HepG2 (cell line): ENCODE data around the gene TTC6. TPM values are rescaled to one million over a fixed set of nuclear protein-coding genes. Genes with fewer than 3 reads are reported as not detected.
"Not testable (repeated sequence)": the region's sequence is repeated elsewhere in the genome, so short reads cannot be mapped to it uniquely, and the experiment has no call there.

Source experiments
- ATAC-seq: fragments of 200-7000 bp; cut with Tn5 transposase; 3 replicates; pipeline ENCODE4 v1.9.1; 2020; ENCODE audit warnings: mild to moderate bottlenecking, moderate library complexity
- BruUV-seq: library from RNA; stranded (reverse); fragments of 400-500 nt; replicated peaks from 2 replicates; lab custom pipeline; 2021; lab: Mats Ljungman, UMichigan
- CTCF ChIA-PET: fragments of 300-600 bp; formaldehyde crosslinking; extraction: SDS; loops from one replicate; lab custom pipeline; 2021; ENCODE audit warnings: low total read pairs, inconsistent platforms, low intra/inter-chr PET ratio; lab: Yijun Ruan, JAX
- POLR2A ChIA-PET: fragments of 350-600 bp; sonication (Branson Sonifier 250); formaldehyde crosslinking; loops from one replicate; lab custom pipeline; 2020; ENCODE audit warnings: antibody characterized with exemption, inconsistent platforms; lab: Yijun Ruan, JAX
- DNase-seq: peaks from one replicate; pipeline ENCODE4 v3.0.0-alpha.2; 2015; ENCODE audit warnings: low spot score
- FAIRE-seq: peaks from 3 replicates; lab custom pipeline; 2011; peaks lifted over from hg19 to GRCh38; lab: Jason Lieb, UNC
- H2AFZ ChIP-seq: one replicate; pipeline ENCODE4 v1.6.1; 2011; ENCODE audit warnings: low read length, inconsistent platforms
- H3K27ac ChIP-seq: fragments of 300-600 bp; 3 replicates; pipeline ENCODE4 v1.8.0; 2011; ENCODE audit warnings: mixed run types, mild to moderate bottlenecking, mixed read lengths, low read length, inconsistent platforms; ENCODE audit not compliant: insufficient read depth; ENCODE audit errors: extremely low read length
- H3K27me3 ChIP-seq, 2 experiments: fragments of 200-600 bp in 1 of 2; 2 replicates in 1 of 2; 3 replicates in 1 of 2; pipeline versions ENCODE4 v1.6.0 to v1.8.0; 2011; ENCODE audit warnings: low read length in 2 of 2, mild to moderate bottlenecking in 2 of 2, moderate library complexity in 2 of 2, inconsistent platforms in 1 of 2; ENCODE audit not compliant: insufficient read depth in 2 of 2, control insufficient read depth in 1 of 2
- H3K36me3 ChIP-seq, 2 experiments: fragments of 200-600 bp in 1 of 2; replicated peaks in 1 of 2; 2 replicates in 1 of 2; 3 replicates in 1 of 2; pipeline versions ENCODE4 v1.5.1 to v1.8.0; 2011; ENCODE audit warnings: low read length in 2 of 2, inconsistent platforms in 1 of 2; ENCODE audit not compliant: insufficient read depth in 2 of 2, control insufficient read depth in 1 of 2
- H3K4me1 ChIP-seq: 2 replicates; pipeline ENCODE4 v1.5.1; 2012; ENCODE audit warnings: low read length, inconsistent platforms; ENCODE audit not compliant: insufficient read depth
- H3K4me2 ChIP-seq: 2 replicates; pipeline ENCODE4 v1.6.0; 2011; ENCODE audit warnings: low read depth, low read length, inconsistent platforms
- H3K4me3 ChIP-seq, 3 experiments: fragments of 200-600 bp in 1 of 3; sonication (generic), shearing (Covaris generic) in 1 of 3; replicated peaks in 1 of 3; 2 replicates each; pipeline ENCODE4 v1.5.1; 2011 to 2016; ENCODE audit warnings: low read length in 3 of 3, inconsistent platforms in 2 of 3, low read depth in 2 of 3, mild to moderate bottlenecking in 2 of 3, control low read depth in 1 of 3, mixed read lengths in 1 of 3; ENCODE audit not compliant: insufficient read depth in 1 of 3
- H3K79me2 ChIP-seq: one replicate; pipeline ENCODE4 v1.6.1; 2011; ENCODE audit warnings: low read length, inconsistent platforms; ENCODE audit not compliant: insufficient read depth
- H3K9ac ChIP-seq: 2 replicates; pipeline ENCODE4 v1.6.0; 2011; ENCODE audit warnings: mild to moderate bottlenecking, low read depth, low read length, inconsistent platforms; ENCODE audit not compliant: insufficient read depth
- H3K9me3 ChIP-seq: 2 replicates; pipeline ENCODE4 v1.5.1; 2012; ENCODE audit warnings: mild to moderate bottlenecking, low read length
- H4K20me1 ChIP-seq: 2 replicates; pipeline ENCODE4 v1.6.0; 2011; ENCODE audit warnings: inconsistent platforms, mild to moderate bottlenecking, low read length, moderate library complexity; ENCODE audit not compliant: insufficient read depth
- EP300 ChIP-seq, 3 experiments: sonication (generic) in 1 of 3; formaldehyde crosslinking in 1 of 3; IDR thresholded peaks; 2 replicates each; pipeline versions ENCODE4 v1.5.1 to v1.6.1; 2011 to 2020; ENCODE audit warnings: low read depth in 2 of 3, low read length in 2 of 3, borderline replicate concordance in 1 of 3, improper control_type of control experiment in 1 of 3, mild to moderate bottlenecking in 1 of 3, missing genetic modification reagents in 1 of 3, moderate library complexity in 1 of 3
- GTF2F1 ChIP-seq: fragments of 150-350 bp; IDR thresholded peaks from 2 replicates; pipeline ENCODE4 v1.6.1; 2014; ENCODE audit warnings: low read length
- HMG20A ChIP-seq: IDR thresholded peaks from 2 replicates; pipeline ENCODE4 v1.6.1; 2016; ENCODE audit warnings: borderline replicate concordance
- HMG20B ChIP-seq: conservative IDR thresholded peaks from 2 replicates; pipeline ENCODE4 v1.6.1; 2016; ENCODE audit warnings: missing genetic modification reagents, missing compliant biosample characterization
- HNF4A ChIP-seq: sonication (generic); formaldehyde crosslinking; IDR thresholded peaks from 2 replicates; pipeline ENCODE4 v1.4.0; 2020; ENCODE audit warnings: missing genetic modification reagents
- NCOR1 ChIP-seq: fragments of 200-600 bp; sonication (generic); IDR thresholded peaks from 2 replicates; pipeline ENCODE4 v1.7.0; 2017; ENCODE audit warnings: antibody characterized with exemption, low read length, borderline replicate concordance
- TSC22D2 ChIP-seq: sonication (generic); formaldehyde crosslinking; IDR thresholded peaks from 2 replicates; pipeline ENCODE4 v1.5.1; 2020; ENCODE audit warnings: missing genetic modification reagents, mild to moderate bottlenecking, borderline replicate concordance
- ZMYM4 ChIP-seq: sonication (generic); formaldehyde crosslinking; IDR thresholded peaks from 2 replicates; pipeline ENCODE4 v1.8.1; 2023; ENCODE audit warnings: mild to moderate bottlenecking, missing genetic modification reagents
- ZNF644 ChIP-seq: IDR thresholded peaks from 2 replicates; pipeline ENCODE4 v1.6.1; 2016; ENCODE audit warnings: low read depth
- ZNF7 ChIP-seq: IDR thresholded peaks from 2 replicates; pipeline ENCODE4 v1.6.1; 2016; ENCODE audit warnings: missing biosample characterization, missing genetic modification reagents
- WGBS: methylation state at CpG from one replicate; pipeline ENCODE4 v1.1.6; 2017; ENCODE audit warnings: low lambda C conversion rate; 5-methylcytosine and 5-hydroxymethylcytosine counted together
- in situ Hi-C: cut with HindIII; loops from 2 replicates; pipeline ENCODE4 v1.10.0; 2017; ENCODE audit warnings: low pct_unique_long_range_greater_than_20kb; ENCODE audit not compliant: extremely low pct_ligation_motif_present
- intact Hi-C: fragments of 100-400 bp; cut with micrococcal nuclease; formaldehyde crosslinking; loops from one replicate; pipeline ENCODE4 v1.10.0; 2022; ENCODE audit not compliant: unreplicated experiment
- polyA plus RNA-seq, 8 experiments: library from polyadenylated mRNA; depleted of rRNA in 3 of 8; stranded (reverse) in 7 of 8; unstranded in 1 of 8; fragments of >200 nt; fragmentation: Illumina TruSeq in 4 of 8; extraction: Trizol in 4 of 8; gene quantifications; 2 replicates each; pipeline versions ENCODE4 v1.2.1 to v1.2.3, GENCODE V29; 2011 to 2016; ENCODE audit warnings: low read depth in 4 of 8, missing spikeins in 1 of 8, mixed read lengths in 1 of 8; ENCODE audit not compliant: insufficient read depth in 1 of 8
- total RNA-seq, 5 experiments: library from RNA; depleted of rRNA; stranded (reverse); fragments of >200 nt; fragmentation: Illumina TruSeq; extraction: Trizol; gene quantifications; 2 replicates each; pipeline ENCODE4 v1.2.3, GENCODE V29; 2016; ENCODE audit warnings: low read depth in 1 of 5
- TF ChIP-seq, protein P1 (sequence below): sonication (generic); formaldehyde crosslinking; IDR thresholded peaks from 2 replicates; pipeline ENCODE4 v1.4.0; 2020; ENCODE audit warnings: missing genetic modification reagents
- TF ChIP-seq, protein P2 (sequence below): IDR thresholded peaks from 2 replicates; pipeline ENCODE4 v1.6.1; 2016; ENCODE audit warnings: low read depth

TTC6 gene
- total and polyA plus RNA-seq, 2 of the 13 experiments (the other 11 are each of a cell fraction or from before 2014, with no cell fraction given) = 9.3 to 27.4 TPM

DNA sequence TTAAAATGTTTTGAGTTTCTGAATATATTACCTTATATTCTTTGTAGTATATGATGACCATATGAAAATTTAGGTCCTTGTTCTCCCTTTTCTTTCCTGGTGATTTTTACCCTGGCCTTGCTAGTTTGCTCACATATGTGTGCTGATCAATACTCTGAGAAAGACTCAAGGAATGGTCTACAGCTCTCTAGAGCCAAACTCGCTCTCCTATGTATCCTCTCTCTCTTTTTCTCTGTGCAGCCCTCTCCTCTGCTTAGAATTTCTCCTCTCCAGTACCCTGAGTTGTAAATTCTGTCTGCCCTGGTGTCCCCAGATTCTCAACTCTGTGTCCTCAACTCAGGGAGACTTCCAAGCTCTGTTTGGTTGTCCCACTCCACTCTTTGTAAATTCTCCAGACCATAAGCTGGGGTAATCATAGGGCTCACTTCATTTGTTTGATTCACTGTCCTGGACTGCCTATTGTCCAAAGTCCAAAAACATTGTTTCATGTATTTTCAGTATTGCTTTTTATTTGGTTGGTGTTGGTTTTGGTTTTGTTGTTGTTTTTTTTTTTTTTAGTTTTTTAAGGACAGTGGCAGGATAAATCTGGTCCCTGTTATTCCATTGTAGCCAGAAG lies 41.4 kb upstream of the TTC6 start:
- Histone ChIP-seq H3K79me2 (no peaks in the 10 kb centered on the region), H3K36me3 (no peaks in the 10 kb centered on the region), H3K9me3 (peaks cover 12% of the 10 kb centered on the region), H4K20me1 (no peaks in the 10 kb centered on the region), H3K4me1 (peaks cover 15% of the 10 kb centered on the region)
- no TSS peak for BruUV-seq
- in situ Hi-C loops = no loop called here
- 100% methylated on average over 1 of the region's 1 CpG for whole genome bisulfite sequencing
- TF ChIP-seq EP300 (IDR thresholded peaks at IDR 0.05; ENCODE audit: low read depth in 2 of 2, low read length in 2 of 2) (0 out of 4 replicates have a peak, but pooled peaks of 1 of the 2 experiments have one; percentile 15), EP300 (CRISPR knock-in tag; IDR thresholded peaks at IDR 0.05; ENCODE audit: borderline replicate concordance) (no peak), ZMYM4 (CRISPR knock-in tag) (peak; percentile 62), TSC22D2 (CRISPR knock-in tag) (0 out of 2 replicates have a peak, but pooled peaks have one; percentile 44), GTF2F1 (no peak), HMG20B (0 out of 2 replicates have a peak, but pooled peaks have one; percentile 39), NCOR1 (peak; percentile 40; the same call in 1 of the 2 replicates), HNF4A (CRISPR knock-in tag) (peak; percentile 53), ZNF7 (CRISPR knock-in tag) (no peak), ZNF644 (CRISPR knock-in tag) (0 out of 2 replicates have a peak, but pooled peaks have one; percentile 16), HMG20A (CRISPR knock-in tag) (no peak)
- TF ChIP-seq, protein P1, sequence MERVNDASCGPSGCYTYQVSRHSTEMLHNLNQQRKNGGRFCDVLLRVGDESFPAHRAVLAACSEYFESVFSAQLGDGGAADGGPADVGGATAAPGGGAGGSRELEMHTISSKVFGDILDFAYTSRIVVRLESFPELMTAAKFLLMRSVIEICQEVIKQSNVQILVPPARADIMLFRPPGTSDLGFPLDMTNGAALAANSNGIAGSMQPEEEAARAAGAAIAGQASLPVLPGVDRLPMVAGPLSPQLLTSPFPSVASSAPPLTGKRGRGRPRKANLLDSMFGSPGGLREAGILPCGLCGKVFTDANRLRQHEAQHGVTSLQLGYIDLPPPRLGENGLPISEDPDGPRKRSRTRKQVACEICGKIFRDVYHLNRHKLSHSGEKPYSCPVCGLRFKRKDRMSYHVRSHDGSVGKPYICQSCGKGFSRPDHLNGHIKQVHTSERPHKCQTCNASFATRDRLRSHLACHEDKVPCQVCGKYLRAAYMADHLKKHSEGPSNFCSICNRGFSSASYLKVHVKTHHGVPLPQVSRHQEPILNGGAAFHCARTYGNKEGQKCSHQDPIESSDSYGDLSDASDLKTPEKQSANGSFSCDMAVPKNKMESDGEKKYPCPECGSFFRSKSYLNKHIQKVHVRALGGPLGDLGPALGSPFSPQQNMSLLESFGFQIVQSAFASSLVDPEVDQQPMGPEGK (CRISPR knock-in tag) = 0 out of 2 replicates have a peak, but pooled peaks have one; percentile 31
- TF ChIP-seq, protein P2, sequence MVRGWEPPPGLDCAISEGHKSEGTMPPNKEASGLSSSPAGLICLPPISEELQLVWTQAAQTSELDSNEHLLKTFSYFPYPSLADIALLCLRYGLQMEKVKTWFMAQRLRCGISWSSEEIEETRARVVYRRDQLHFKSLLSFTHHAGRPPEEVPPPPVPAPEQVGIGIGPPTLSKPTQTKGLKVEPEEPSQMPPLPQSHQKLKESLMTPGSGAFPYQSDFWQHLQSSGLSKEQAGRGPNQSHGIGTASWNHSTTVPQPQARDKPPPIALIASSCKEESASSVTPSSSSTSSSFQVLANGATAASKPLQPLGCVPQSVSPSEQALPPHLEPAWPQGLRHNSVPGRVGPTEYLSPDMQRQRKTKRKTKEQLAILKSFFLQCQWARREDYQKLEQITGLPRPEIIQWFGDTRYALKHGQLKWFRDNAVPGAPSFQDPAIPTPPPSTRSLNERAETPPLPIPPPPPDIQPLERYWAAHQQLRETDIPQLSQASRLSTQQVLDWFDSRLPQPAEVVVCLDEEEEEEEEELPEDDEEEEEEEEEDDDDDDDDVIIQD (CRISPR knock-in tag) = peak; percentile 79
- TF ChIP-seq, all 625 proteins: peak for 9
- intact Hi-C loops = no loop called here
- peak overlapping the region; percentile 0 for H2AFZ ChIP-seq
- ChIA-PET POLR2A (no interaction called here), CTCF (no interaction called here)
- DNase-seq (peak; percentile 62), FAIRE-seq (no peak), ATAC-seq (peak; percentile 84)
- H3K27ac ChIP-seq = peak overlapping the region; percentile 16
- no peak overlapping the region for H3K9ac ChIP-seq
- no peak overlapping the region for H3K4me3 ChIP-seq
- no peak overlapping the region for H3K4me2 ChIP-seq
- no peaks in the 10 kb centered on the region for H3K27me3 ChIP-seq

DNA sequence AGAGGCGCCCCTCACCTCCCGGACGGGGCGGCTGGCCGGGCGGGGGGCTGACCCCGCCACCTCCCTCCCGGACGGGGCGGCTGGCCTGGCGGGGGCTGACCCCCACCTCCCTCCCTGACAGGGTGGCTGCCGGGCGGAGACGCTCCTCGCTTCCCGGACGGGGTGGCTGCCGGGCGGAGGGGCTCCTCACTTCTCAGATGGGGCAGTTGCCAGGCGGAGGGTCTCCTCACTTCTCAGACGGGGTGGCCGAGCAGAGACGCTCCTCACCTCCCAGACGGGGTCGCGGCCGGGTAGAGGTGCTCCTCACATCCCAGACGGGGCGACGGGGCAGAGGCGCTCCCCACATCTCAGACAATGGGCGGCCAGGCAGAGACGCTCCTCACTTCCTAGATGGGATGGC lies 39.8 kb upstream of the TTC6 start:
- CTCF ChIA-PET, H3K36me3 ChIP-seq, H3K79me2 ChIP-seq, H3K27me3 ChIP-seq, H3K27ac ChIP-seq, BruUV-seq, H3K9ac ChIP-seq, H3K4me2 ChIP-seq, ATAC-seq, DNase-seq, intact Hi-C loops, H2AFZ ChIP-seq, in situ Hi-C loops, FAIRE-seq, POLR2A ChIA-PET, H3K4me3 ChIP-seq, H4K20me1 ChIP-seq: not testable (repeated sequence)
- 99% methylated on average over 19 of the region's 33 CpGs for WGBS
- H3K9me3 ChIP-seq = peaks cover 12% of the 10 kb centered on the region
- H3K4me1 ChIP-seq = peaks cover 27% of the 10 kb centered on the region
